Vagina (tissue), 2 donors: ENCODE data around the gene SLC18B1.
A peak's percentile ranks its signal among the peaks of the same experiment; 100 is the strongest.

Experiments used
- CTCF ChIP-seq, 3 experiments: fragments of 450-650 bp in 2 of 3; fragments of 200-600 bp in 1 of 3; sonication (generic) in 1 of 3; IDR thresholded peaks; one replicate each; pipeline ENCODE4 v1.5.1; 2017 to 2019; ENCODE audit warnings: antibody characterized with exemption in 3 of 3, mild to moderate bottlenecking in 2 of 3, moderate library complexity in 2 of 3
- POLR2A ChIP-seq, 2 donors: fragments of 450-650 bp; IDR thresholded peaks; one replicate each; pipeline ENCODE4 v1.6.1; 2017; ENCODE audit warnings: antibody characterized with exemption in 2 of 2, mild to moderate bottlenecking in 2 of 2, moderate library complexity in 2 of 2
- POLR2AphosphoS5 ChIP-seq, 2 donors: sonication (generic); formaldehyde crosslinking; IDR thresholded peaks; one replicate each; pipeline ENCODE4 v1.9.0; 2017; ENCODE audit warnings: antibody characterized with exemption in 2 of 2, mild to moderate bottlenecking in 2 of 2, low read depth in 1 of 2; ENCODE audit not compliant: insufficient read depth in 1 of 2

GRCh38 chr6:132797951-132798868, at the start of gene SLC18B1:
- TF ChIP-seq POLR2A (IDR thresholded peaks at IDR 0.05) (no peak), CTCF (IDR thresholded peaks at IDR 0.05) (no peak), POLR2AphosphoS5 (IDR thresholded peaks at IDR 0.05; ENCODE audit: insufficient read depth in 1 of 2, low read depth in 1 of 2) (peak in 1 of 2 donors; percentile 62)
